Activated T-cell treated with anti-CD3 and anti-CD28 coated beads, Interleukin-2, amount 50 U/mL, for 4 hours (primary cell): ENCODE measurements around the gene ABO. TPM values are rescaled to one million over a fixed set of nuclear protein-coding genes. Genes with fewer than 3 reads are reported as not detected.
"Not testable (repeated sequence)": the region's sequence is repeated elsewhere in the genome, so short reads cannot be mapped to it uniquely, and the experiment has no call there.

Experiments used
- ATAC-seq, 2 donors: fragments of 200-7000 bp; cut with Tn5 transposase; one replicate each; pipeline ENCODE4 v1.10.0; 2021
- DNase-seq: peaks from one replicate; pipeline ENCODE4 v3.0.0-alpha.2; 2020
- H3K27me3 Mint-ChIP-seq: one replicate; pipeline ENCODE4 v1.8.0; 2021; ENCODE audit warnings: low read depth, mixed read lengths
- H3K36me3 Mint-ChIP-seq: one replicate; pipeline ENCODE4 v1.8.0; 2022; ENCODE audit warnings: mixed read lengths; ENCODE audit not compliant: insufficient read depth
- H3K4me1 Mint-ChIP-seq: one replicate; pipeline ENCODE4 v1.8.0; 2021; ENCODE audit warnings: low read depth, mixed read lengths
- H3K4me3 Mint-ChIP-seq: one replicate; pipeline ENCODE4 v1.8.0; 2021; ENCODE audit warnings: mild to moderate bottlenecking, moderate library complexity, mixed read lengths
- H3K9me3 Mint-ChIP-seq: one replicate; pipeline ENCODE4 v1.8.0; 2021; ENCODE audit warnings: mixed read lengths
- total RNA-seq, 3 donors: library from RNA; stranded (reverse); gene quantifications; one replicate each; pipeline ENCODE4 v1.2.1, GENCODE V29; 2021

ABO gene
- total RNA-seq, 3 donors from 2014 or later, result 0.08 TPM; not detected in 2

DNA sequence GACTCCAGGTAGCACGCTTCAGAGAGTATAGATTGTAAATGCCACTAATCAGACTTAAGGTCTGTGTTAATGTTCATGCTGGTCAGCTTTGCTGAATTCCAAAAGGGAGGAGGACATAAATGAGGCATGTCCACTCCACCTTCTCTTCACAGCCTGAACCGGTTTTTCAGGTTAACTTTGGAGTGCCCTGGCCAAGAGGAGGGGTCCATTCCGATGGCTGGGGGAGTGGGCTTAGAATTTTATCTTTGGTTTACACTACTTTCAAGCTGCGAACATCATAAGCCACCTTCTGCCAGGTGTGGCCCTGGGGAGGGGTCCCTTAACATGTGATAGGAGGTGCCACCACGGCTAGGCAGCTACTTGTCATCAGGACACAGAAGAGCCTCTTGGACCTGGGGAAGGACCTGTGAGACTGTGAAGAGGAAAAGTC, 24.2 kb downstream of the ABO start:
- DNase-seq (no peak), ATAC-seq (no peak)
- Mint-ChIP-seq H3K36me3 (no peaks in the 10 kb centered on the region), H3K9me3 (no peaks in the 10 kb centered on the region), H3K4me3 (no peak overlapping the region), H3K4me1 (no peaks in the 10 kb centered on the region), H3K27me3 (peaks cover 16% of the 10 kb centered on the region)

GRCh38 chr9:133249337-133249736, 25.7 kb downstream of the ABO start:
- no peak for DNase-seq
- Mint-ChIP-seq H3K36me3 (no peaks in the 10 kb centered on the region), H3K4me3 (no peak overlapping the region), H3K9me3 (no peaks in the 10 kb centered on the region), H3K4me1 (no peaks in the 10 kb centered on the region), H3K27me3 (peaks cover 23% of the 10 kb centered on the region)
- no peak for ATAC-seq

GRCh38 chr9:133248726-133249295, 26.2 kb downstream of the ABO start:
- no peak overlapping the region for H3K4me3 Mint-ChIP-seq
- H3K27me3 Mint-ChIP-seq, result peaks cover 23% of the 10 kb centered on the region
- H3K9me3 Mint-ChIP-seq, result no peaks in the 10 kb centered on the region
- no peak for DNase-seq
- no peak for ATAC-seq
- H3K4me1 Mint-ChIP-seq, result no peaks in the 10 kb centered on the region
- no peaks in the 10 kb centered on the region for H3K36me3 Mint-ChIP-seq

DNA sequence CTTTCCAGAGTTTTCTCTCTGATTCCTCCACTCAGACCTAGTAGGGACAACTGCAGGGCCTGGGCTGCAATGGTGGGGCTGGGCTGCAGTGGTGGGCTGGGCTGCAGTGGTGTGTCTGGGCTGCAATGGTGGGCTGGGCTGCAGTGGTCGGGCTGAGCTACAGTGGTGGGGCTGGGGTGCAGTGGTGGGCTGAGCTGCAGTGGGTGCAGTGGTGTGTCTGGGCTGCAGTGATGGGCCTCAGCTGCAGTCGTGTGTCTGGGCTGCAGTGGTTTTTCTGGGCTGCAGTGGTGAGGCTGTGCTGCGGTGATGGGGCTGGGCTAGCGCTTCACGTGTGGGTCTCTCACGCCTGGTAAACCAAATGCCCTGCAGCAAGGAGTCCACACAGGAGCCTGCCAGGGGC, 27.4 kb downstream of the ABO start:
- H3K27me3 Mint-ChIP-seq, result peaks cover 23% of the 10 kb centered on the region
- ATAC-seq (no peak), DNase-seq (no peak)
- H3K36me3 Mint-ChIP-seq, result no peaks in the 10 kb centered on the region
- H3K9me3 Mint-ChIP-seq, result no peaks in the 10 kb centered on the region
- H3K4me1 Mint-ChIP-seq, result no peaks in the 10 kb centered on the region
- H3K4me3 Mint-ChIP-seq, result no peak overlapping the region

DNA sequence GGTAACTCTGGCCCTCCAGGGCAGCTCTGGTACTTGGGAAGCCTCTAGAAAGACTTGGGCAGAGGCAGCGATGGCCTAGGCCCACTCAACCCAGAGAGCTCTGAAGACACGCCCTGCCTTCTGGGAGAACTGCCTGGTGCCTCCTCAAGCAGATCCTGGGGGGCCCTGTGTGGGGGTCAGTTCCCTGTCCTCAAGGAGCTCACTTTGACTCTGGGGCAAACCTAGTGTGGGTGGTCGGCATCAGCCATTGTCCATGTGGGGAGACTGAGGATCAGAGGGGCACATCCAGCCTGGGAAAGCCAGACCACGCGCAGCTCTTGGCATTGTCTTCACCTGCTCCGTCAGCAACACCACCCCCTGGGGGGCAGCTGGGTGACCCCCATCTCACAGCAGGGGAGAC, 28.0 kb downstream of the ABO start:
- Mint-ChIP-seq H3K27me3 (peaks cover 26% of the 10 kb centered on the region), H3K36me3 (no peaks in the 10 kb centered on the region), H3K4me3 (no peak overlapping the region), H3K9me3 (no peaks in the 10 kb centered on the region), H3K4me1 (no peaks in the 10 kb centered on the region)
- DNase-seq, result no peak
- ATAC-seq, result no peak

GRCh38 chr9:133246562-133246961, 28.4 kb downstream of the ABO start:
- no peak overlapping the region for H3K4me3 Mint-ChIP-seq
- no peak for DNase-seq
- no peaks in the 10 kb centered on the region for H3K36me3 Mint-ChIP-seq
- no peak for ATAC-seq
- no peaks in the 10 kb centered on the region for H3K9me3 Mint-ChIP-seq
- peaks cover 28% of the 10 kb centered on the region for H3K27me3 Mint-ChIP-seq
- H3K4me1 Mint-ChIP-seq, result no peaks in the 10 kb centered on the region

DNA sequence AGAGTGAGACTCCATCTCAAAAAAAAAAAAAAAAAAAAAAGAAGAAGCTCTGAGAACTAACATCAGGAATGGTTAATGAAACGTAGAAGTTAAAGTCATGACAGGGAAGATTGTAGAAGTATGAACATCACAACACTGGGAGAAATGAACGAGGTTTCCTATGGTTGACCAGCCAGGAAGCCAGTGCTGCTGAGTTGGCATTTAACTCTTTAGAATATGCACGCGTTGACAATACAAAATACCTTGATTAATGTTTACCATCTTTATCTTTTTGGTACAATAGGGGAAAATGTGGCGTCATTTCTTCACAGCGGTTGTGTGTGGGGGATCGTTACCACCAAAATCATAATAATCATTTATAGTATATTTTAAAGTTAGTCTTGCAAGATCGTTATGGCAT, 32.0 kb downstream of the ABO start:
- Mint-ChIP-seq H3K27me3 (peaks cover 24% of the 10 kb centered on the region), H3K36me3 (no peaks in the 10 kb centered on the region), H3K4me1 (peaks cover 13% of the 10 kb centered on the region), H3K4me3 (no peak overlapping the region), H3K9me3 (no peaks in the 10 kb centered on the region)
- ATAC-seq, result no peak
- no peak for DNase-seq

- peaks cover 15% of the 10 kb centered on the region for H3K4me1 Mint-ChIP-seq
- H3K36me3 Mint-ChIP-seq, result no peaks in the 10 kb centered on the region
- ATAC-seq, result no peak
- no peak overlapping the region for H3K4me3 Mint-ChIP-seq
- peaks cover 28% of the 10 kb centered on the region for H3K27me3 Mint-ChIP-seq
- DNase-seq, result no peak
- no peaks in the 10 kb centered on the region for H3K9me3 Mint-ChIP-seq
Measured at GRCh38 chr9:133242241-133242640, 32.8 kb downstream of the ABO start.

- H3K4me1 Mint-ChIP-seq, result peaks cover 15% of the 10 kb centered on the region
- no peak for ATAC-seq
- peaks cover 27% of the 10 kb centered on the region for H3K27me3 Mint-ChIP-seq
- no peak overlapping the region for H3K4me3 Mint-ChIP-seq
- no peaks in the 10 kb centered on the region for H3K36me3 Mint-ChIP-seq
- no peaks in the 10 kb centered on the region for H3K9me3 Mint-ChIP-seq
- DNase-seq, result no peak
Measured at GRCh38 chr9:133239533-133240090, 35.4 kb downstream of the ABO start.

DNA sequence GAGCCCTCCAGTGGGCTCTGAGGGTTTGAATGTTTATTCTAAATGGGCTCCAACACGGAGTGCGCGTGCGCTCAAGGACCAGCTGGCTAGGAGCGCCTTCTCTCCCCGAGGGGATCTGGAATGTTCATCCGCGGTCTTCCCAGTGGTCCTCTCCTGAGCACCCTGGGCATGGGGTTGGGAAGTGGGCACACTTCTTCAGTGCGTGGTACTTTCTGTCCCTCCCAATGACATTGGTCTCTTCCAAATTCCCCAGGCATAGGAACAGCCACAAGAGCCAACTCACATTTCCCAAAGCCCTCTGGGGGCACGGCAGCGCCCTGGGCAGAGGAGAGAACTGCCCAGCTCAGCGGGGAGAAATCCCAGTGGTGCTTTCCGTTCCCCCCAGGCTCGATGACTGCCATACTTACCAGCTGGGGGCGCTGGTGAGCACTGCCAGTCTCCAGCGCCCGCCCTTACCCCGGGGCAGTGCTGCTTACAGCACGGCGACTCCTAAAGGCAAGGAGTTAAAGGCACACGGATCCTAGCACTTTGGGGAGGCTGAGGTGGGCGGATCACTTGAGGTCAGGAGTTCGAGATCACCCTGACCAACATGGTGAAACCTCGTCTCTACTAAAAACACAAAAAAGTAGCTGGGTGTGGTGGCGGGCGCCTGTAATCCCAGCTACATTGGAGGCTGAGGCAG, 36.0 kb downstream of the ABO start:
- Mint-ChIP-seq H3K27me3 (peaks cover 26% of the 10 kb centered on the region), H3K4me1 (peaks cover 15% of the 10 kb centered on the region), H3K36me3 (no peaks in the 10 kb centered on the region), H3K4me3 (peak overlapping the region; percentile 53), H3K9me3 (no peaks in the 10 kb centered on the region)
- ATAC-seq, result peak; percentile 89 to 93
- peak; percentile 53 for DNase-seq

GRCh38 chr9:133238272-133238850, 36.6 kb downstream of the ABO start:
- Mint-ChIP-seq H3K9me3 (no peaks in the 10 kb centered on the region), H3K4me3 (peak overlapping the region; percentile 53), H3K4me1 (peaks cover 15% of the 10 kb centered on the region), H3K36me3 (no peaks in the 10 kb centered on the region), H3K27me3 (peaks cover 26% of the 10 kb centered on the region)
- DNase-seq, result peak; percentile 20
- peak; percentile 68 to 74 for ATAC-seq

GRCh38 chr9:133237035-133237731, 37.8 kb downstream of the ABO start:
- no peak for DNase-seq
- H3K36me3 Mint-ChIP-seq, result no peaks in the 10 kb centered on the region
- no peak for ATAC-seq
- H3K4me1 Mint-ChIP-seq, result peaks cover 15% of the 10 kb centered on the region
- H3K9me3 Mint-ChIP-seq, result no peaks in the 10 kb centered on the region
- H3K27me3 Mint-ChIP-seq, result peaks cover 26% of the 10 kb centered on the region
- no peak overlapping the region for H3K4me3 Mint-ChIP-seq

GRCh38 chr9:133236291-133237034, 38.5 kb downstream of the ABO start:
- not testable (repeated sequence) for DNase-seq, H3K9me3 Mint-ChIP-seq, H3K4me3 Mint-ChIP-seq, H3K36me3 Mint-ChIP-seq, ATAC-seq
- Mint-ChIP-seq H3K27me3 (peaks cover 21% of the 10 kb centered on the region), H3K4me1 (peaks cover 15% of the 10 kb centered on the region)
